GM18909 (cell line): ENCODE results near the gene MPDZ.
"Not testable (repeated sequence)": the region's sequence is repeated elsewhere in the genome, so short reads cannot be mapped to it uniquely, and the experiment has no call there.

Source experiments
- ATAC-seq: cut with Tn5 transposase; IDR thresholded peaks from one replicate; pipeline ENCODE4 v1.9.1; 2021; ENCODE audit warnings: mild to moderate bottlenecking; ENCODE audit not compliant: unreplicated experiment, poor library complexity

The MPDZ gene

DNA sequence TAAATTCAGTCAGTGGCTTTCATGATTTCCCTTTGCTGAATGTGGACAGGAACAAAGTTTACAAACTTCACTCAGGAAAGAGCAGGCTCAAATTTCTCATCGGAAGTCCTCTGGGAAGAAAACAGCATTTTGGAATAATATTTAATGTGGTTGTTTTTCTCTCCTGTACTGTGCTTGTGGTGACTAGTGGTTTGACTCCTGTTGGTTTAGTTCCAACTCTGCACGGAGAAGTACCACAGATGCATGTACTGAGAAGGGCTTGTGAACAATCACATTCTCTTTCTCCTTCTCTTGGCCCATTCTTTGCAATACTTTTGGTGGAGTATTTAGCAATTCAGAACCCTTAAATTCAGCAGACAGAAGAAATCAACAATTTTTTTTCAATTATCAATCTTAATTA lies 13.3 kb downstream of the MPDZ start:
- ATAC-seq = no peak

DNA sequence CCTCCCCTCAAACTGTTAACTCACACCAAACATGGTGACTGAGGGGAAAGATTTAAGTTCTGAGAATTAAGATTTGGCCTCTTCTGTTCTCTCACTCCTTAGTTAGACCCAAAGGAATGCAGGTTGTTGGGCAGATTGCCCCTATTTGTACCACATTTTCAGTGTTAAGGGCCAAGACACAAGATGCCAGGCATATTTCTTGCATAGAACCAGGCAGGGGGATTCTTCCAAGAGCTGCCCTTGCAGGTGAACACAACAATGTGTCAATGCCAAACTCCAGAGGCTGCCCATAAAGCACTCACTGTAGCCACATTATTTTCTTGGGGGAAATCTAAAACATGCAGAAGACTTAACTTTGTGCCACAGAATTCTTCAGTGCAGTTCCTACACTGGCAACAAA lies 14.7 kb downstream of the MPDZ start:
- ATAC-seq = no peak

DNA sequence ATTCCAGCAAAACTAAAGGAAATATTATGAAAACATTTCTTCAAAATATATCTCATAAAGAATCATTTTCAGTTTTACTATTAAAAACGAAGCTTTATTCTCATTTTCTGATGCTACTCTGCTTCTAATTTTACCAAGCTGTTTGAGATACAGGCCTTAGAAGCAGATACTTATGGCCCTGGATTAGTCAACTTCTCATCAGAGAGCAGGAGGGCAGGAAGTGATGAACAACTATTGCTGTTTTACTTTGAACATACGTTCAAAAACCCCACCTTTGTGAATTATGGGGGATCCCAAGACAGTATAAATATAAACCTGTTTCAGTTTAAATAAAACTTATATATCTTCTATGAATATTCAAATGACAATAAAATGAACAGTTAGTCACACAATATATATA lies 16.0 kb downstream of the MPDZ start:
- ATAC-seq = no peak

DNA sequence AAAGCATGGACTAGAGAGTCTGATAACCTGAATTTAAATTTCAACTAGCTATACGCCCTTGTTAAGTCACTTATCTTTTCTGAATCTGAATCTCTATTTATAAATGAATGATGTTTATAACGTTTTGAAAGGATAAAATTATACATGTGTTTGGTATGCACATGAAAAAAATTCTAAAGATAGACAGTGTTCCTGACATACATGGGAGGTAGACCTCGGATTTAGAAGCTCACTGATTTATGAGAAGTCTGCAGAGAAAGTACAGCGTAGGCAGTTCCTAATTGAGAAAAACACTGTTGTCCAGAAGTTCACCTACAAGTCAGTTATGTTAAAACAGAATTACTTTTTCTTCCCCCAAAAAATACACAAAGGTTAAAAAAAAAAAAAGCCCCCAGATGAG lies 26.6 kb downstream of the MPDZ start:
- no peak for ATAC-seq

DNA sequence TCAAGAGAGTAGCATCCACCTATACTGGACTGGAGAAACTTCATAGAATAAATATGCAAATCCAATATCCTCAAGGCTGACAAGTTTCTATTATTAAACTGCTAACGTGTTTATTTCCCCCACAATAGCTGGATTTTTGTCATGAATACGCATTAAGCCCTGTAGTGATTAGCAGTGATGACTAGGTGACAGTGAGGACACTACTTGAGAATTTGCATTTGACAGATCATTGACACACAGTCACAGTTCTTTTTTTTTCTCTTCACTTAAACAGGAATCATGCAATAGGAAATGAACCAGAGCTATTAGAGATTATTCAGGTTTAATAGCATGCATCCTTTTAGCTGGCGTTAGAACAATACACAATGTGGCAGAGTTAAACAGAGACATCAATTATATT lies 35.3 kb downstream of the MPDZ start:
- no peak for ATAC-seq

DNA sequence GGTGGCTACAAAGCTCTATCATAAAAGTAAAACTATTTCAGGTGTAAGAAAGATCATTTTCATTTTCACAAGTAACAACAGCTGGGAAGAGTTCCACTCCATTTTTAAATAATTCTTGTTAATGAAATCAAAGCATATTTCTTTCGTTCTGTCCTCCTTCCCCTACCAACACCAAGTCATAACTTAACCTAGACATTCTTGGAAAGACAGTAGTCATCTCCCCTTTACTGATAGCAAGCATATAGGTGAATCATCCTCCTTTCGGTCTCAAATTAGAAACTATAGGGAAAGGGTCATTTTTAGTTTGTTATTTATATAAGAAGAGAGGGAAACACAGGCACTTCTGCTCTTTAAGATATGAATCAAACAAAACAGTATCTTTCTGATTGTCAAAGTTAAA lies 38.2 kb downstream of the MPDZ start:
- ATAC-seq = no peak

DNA sequence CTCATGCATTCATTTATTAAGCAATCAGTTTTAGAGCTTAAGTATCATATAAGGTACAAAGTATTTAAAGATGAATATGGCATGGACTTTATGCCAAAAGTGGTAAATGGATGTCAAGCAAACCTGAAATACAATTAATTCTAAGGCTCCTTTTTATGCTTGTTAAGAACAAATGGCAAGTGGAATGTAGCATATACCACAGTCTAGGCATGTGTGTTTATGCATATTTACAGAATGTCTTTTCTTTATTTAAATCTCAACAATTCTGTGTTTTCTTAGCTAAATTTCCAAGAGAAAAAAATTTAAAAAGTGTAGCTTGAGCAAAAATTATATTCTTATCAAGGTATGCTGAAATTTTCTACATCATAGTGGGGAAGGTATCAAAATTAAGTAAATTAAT lies 39.8 kb downstream of the MPDZ start:
- ATAC-seq = no peak

DNA sequence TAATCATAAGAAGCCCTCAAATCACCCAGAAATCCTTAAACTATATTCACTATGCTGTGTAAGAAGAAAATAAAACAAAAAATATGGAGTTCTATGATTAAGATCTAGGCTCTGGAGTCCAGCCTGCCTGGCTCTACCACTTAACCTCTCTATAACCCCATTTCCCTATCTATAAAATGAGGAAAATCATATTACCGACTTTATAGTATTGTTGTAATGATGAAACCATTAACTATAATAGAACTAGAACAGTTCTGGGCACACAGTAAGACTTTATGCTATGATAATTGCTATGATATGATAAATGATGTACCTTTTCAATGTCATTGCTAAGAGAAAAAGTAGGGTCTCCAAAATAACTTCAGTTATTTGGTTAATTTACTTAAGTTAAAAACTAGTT lies 40.3 kb downstream of the MPDZ start:
- ATAC-seq = no peak

DNA sequence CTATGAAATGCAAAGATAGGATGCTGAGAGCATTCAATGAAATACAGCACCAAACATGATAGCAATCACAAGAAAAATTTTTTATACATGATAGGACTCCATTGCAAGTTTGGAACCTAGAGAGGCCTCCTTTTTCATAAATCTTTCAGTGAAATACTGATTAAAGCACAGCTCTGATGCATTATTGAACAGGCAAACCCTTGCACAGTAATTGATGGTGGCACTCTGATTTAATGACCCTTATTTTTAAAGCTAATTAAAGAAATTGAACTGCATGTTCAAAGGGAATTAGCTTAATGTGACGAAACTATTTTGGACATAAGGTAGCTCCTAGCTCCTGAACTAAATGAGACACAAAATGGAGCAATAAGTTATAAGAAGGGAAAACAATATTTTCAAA lies 44.6 kb downstream of the MPDZ start:
- no peak for ATAC-seq

DNA sequence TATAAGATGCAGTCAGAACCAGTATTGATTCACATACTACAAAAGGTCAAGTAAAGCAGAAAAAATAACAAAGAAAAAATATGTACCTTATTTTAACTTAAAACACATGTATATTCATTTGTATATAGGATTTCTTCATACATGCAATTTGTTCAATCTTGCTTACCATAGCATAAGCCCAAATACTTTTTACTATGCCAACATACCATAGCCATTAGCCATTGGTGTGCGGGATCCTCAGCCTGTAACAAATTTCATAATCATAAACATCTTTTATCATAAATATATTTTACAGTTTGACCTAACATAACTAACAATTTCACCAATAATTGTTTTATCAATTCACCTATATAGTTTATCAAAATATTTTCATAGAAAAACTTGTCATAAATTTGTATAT lies 51.1 kb downstream of the MPDZ start:
- ATAC-seq = no peak

DNA sequence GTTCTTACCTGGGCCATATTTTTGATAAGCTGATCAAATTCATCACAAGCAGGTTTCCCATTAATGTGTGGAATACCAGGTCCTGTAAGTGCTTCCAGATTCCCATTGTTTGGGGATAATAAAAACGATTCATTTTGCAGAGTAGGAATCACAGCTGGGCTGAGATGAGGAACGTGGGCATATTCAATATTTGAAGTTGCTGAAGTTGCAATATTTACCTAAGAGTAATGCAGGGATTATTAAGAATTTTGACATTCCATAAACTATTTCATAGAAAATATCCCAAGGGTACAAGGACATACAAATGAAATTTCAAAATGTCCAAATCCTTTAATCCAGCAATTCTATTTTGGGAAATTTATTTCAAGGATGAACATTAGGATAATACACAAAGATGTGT lies 55.1 kb downstream of the MPDZ start:
- ATAC-seq = no peak

DNA sequence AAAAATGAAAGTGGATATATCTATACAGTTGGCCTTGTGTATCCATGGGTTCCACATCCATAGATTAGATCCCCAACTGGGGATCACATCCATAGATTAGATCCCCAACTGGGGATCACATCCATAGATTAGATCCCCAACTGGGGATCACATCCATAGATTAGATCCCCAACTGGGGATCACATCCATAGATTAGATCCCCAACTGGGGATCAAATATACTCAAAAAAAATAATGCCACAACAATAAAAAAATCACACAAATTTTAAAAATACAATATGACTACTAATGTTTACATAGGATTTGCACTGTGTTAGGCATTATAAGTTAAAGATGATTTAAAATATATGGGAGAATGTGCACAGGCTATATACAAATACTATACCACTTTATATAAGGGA lies 56.8 kb downstream of the MPDZ start:
- ATAC-seq = not testable (repeated sequence)

DNA sequence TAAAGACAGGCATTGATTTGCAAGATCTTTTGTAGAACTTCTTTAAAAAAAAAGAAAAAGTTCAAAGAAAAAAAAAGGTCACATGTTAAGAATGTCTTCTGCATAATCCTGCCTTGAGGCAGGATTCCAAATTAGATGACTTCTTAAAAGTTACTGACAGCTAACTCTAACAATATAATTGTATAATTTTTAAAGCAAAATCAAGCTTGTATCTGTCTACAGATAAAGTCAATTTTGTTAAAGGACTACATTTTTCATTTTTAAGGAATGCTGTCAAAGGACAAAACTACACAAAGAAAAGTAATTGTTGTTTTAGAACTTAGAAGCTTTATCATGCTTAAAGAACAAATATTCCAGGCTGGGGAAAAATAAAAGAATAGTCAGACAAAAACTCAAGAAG lies 57.8 kb downstream of the MPDZ start:
- ATAC-seq = no peak

DNA sequence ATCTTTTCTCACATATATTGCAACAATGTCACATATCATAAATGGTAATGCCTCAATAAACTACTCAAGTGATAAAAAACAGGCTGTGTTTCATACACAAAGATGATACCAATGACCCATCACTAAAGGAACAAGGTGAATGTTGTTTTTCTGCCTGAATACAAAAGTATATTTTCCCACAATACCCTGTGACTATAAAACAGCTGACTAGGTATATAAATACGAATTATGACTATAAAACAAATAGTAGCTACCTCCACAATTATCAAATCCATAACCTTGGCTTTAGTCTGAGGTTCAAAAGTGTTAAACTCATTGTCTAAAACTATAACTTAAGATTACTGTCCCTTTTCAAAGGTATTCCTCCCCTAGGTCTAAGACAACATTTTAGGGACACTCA lies 58.7 kb downstream of the MPDZ start:
- no peak for ATAC-seq

DNA sequence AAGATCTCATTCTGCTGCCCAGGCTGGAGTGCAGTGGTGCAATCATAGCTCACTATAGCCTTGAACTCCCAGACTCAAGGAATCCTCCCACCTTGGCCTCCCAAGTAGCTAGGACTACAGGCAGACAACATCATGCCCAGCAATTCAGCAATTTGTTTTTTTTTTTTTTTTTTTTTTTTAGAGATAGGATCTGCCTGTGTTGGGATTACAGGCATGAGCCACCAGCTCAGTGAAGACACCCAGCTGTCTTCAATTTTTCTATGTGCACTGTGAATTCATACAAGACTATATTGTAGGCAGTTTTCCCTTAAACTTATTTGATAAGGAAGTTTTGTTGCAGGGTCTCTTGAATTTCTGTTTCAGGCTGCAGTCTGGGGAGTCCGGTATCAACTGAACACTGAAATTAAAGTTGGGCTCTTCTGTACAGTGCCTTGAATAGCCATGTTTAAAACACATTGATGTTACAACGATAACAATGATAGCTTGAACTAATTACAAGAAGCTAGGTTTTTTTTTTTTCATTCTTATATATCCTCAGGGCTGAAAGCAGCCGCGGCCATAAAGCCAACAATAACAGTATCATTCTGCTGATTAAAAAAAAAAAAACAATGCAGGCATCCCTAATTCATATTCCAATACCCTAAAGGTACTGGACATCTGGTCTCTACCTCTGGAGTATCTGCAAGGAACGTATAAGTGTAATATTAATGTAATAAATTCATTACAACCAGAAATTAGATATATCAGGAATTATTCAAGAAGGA lies 63.5 kb downstream of the MPDZ start:
- ATAC-seq = no peak

DNA sequence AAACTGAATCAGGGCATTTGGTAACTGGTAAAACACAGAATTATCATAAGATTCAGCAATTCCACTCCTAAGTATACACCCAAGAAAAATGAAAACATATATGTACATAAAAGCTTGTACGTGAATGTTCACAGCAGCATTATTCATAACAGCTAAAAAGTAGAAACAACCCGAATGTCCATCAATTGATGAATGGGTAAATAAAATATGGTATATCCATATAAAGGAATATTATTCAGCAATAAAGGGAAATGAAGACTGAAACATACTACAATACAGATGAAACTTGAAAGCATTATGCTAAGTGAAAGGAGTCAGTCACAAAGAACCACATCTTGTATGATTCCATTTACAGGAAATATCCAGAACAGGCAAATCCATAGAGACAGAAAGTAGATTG lies 65.5 kb downstream of the MPDZ start:
- no peak for ATAC-seq

DNA sequence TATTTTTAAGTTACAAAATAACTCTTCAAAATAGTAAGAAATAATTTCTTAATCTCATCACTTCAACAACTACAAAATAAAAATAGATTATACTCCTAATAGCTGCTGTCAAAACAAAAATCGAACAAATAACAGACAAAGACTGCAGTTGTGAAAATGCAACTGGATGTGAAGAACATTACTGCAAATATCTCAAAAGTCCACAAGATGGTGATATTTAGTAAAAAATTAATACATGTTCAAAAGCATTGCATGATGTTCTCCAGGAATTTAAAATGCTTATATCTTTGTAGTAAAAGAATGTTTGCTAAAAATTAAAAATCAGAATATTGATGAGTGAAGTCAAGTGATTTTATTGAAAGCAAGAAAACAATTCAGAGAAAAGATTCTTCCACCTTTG lies 66.2 kb downstream of the MPDZ start:
- ATAC-seq = no peak

DNA sequence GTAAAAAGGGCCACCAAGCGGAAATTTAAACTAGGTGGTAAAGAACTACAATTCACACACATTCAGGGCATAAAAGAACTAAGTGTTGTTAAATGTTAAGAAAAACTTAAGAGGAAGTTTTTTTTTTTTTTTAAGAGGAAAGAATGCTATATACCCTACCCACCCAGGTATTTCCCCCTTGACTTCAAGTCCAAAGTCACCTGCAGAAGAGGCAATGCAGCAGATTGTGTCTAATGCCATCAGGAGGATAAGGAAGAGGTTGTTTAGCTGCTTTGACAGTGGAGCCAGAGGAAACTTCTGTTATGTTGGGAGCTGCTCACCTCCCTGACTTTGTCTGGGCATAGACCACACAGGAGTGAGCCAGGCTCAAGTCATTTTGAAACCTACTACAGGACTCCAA lies 69.2 kb downstream of the MPDZ start:
- no peak for ATAC-seq

DNA sequence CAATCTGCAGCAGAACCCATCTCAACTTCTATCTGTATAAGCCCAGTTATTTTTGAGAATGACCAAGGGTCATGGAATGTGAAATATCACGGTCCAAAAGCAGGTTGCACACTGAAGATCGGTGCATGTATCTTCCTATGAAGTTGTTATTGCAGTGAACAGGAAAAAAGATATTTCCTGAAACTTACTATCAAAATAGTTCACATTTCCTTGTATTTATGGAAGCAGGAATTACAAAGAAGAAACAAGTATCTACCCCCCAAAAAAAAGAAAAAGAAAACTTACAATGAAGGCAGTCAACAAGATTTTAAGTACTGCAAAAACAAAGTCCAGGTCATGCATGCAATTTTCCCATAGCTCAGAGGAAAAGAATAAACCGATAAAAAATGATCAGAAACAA lies 70.0 kb downstream of the MPDZ start:
- no peak for ATAC-seq

DNA sequence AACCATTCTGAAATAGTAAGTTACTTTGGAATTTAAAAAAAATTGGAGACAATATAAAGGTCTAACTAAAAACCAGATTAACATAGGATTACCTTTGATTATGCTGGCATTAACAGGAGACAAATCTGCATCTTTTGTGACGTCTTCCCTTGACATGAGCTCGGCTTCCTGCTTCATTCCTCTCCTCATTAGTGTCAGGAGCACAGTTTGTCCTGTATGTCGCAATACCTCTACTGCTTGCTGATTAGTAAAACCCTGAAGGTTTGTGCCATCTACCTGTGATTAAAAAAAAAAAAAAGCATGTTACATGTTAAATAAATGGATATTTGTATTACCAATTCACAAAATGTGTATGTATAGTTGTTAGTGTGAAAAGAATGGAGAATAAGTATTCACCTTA lies 73.7 kb downstream of the MPDZ start:
- no peak for ATAC-seq

DNA sequence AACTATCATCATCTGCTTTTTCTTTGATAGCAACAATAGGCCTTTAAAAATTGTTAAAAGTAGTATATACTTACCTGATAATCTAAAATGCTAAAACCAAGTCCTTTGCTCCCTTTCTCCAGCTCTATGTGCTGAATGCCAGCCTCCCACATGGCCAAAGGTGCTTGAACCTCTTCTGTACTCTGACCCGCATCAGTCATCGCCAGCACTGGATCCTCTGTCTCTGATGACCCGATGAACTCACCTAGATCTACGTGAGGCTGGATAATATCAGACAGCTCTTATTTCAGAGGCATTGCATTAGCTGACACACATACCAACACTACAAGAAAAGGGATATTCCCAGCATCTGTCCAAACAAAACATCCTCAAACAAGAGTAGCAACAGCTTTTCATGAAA lies 89.5 kb downstream of the MPDZ start:
- no peak for ATAC-seq

DNA sequence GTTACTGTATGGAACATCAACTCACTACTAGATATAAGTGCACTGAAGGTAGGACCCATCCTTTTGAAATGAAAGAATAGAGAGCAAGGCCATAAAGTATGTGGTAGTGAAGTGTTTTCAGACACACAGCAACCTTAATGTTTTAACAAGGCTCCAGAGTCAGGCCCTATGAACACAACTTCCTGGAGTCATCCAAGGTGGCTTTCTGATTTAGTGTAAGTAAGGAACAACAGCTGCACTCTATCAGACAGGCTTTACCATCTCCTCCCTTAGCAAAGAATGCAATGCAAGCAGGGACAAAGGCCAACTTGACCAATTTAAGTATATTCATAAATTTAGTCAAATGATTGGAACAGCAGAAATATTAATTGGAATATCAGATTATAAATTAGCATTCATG lies 90.1 kb downstream of the MPDZ start:
- ATAC-seq = no peak

DNA sequence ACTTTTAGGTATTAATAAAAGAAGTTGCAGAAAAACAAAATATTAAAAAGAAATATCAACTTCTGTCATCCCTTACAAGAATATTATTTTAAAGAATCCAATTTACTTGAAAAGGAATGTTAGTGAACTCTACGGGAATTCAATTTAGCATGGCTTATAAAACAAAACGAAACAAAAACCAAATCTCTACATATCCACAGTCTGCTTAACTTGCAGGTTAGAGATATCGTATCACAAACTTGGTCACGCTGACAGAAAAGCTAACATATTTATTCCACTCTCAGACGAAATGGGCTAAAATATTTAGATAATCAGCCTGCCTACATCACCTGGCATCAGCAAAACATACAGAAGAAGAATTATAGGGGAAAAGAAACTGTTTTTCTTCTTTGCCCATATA lies 92.7 kb downstream of the MPDZ start:
- ATAC-seq = no peak
